ENCODE measurements around the gene GABBR2.

GRCh38 chr9:98259791-98260190, 448.9 kb downstream of the GABBR2 start:
- TF ChIP-seq, protein P1, sequence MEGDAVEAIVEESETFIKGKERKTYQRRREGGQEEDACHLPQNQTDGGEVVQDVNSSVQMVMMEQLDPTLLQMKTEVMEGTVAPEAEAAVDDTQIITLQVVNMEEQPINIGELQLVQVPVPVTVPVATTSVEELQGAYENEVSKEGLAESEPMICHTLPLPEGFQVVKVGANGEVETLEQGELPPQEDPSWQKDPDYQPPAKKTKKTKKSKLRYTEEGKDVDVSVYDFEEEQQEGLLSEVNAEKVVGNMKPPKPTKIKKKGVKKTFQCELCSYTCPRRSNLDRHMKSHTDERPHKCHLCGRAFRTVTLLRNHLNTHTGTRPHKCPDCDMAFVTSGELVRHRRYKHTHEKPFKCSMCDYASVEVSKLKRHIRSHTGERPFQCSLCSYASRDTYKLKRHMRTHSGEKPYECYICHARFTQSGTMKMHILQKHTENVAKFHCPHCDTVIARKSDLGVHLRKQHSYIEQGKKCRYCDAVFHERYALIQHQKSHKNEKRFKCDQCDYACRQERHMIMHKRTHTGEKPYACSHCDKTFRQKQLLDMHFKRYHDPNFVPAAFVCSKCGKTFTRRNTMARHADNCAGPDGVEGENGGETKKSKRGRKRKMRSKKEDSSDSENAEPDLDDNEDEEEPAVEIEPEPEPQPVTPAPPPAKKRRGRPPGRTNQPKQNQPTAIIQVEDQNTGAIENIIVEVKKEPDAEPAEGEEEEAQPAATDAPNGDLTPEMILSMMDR (IDR thresholded peaks at IDR 0.05): no peak
- TF ChIP-seq POLR2AphosphoS5 (IDR thresholded peaks at IDR 0.05; ENCODE audit: low read depth, low read length) (no peak), TCF7L2 (IDR thresholded peaks at IDR 0.05; ENCODE audit: low read depth, low read length) (no peak), SIN3A (IDR thresholded peaks at IDR 0.05; ENCODE audit: borderline replicate concordance, insufficient read depth, low read depth, low read length) (no peak)
